Tibial nerve (tissue), 4 donors: ENCODE data around the gene KCNG3.

Experiments used
- CTCF ChIP-seq, 5 experiments: fragments of 200-600 bp in 3 of 5; fragments of 450-650 bp in 2 of 5; sonication (generic) in 3 of 5; IDR thresholded peaks; one replicate each; pipeline ENCODE4 v1.5.1; 2016 to 2019; ENCODE audit warnings: antibody characterized with exemption in 5 of 5, mild to moderate bottlenecking in 3 of 5, moderate library complexity in 2 of 5
- EP300 ChIP-seq, 2 donors: sonication (generic); formaldehyde crosslinking; IDR thresholded peaks; one replicate each; pipeline ENCODE4 v1.6.1; 2017; ENCODE audit warnings: antibody characterized with exemption in 2 of 2, mild to moderate bottlenecking in 1 of 2
- POLR2A ChIP-seq, 2 donors: fragments of 450-650 bp; IDR thresholded peaks; one replicate each; pipeline ENCODE4 v1.6.1; 2017; ENCODE audit warnings: antibody characterized with exemption in 2 of 2, mild to moderate bottlenecking in 2 of 2, moderate library complexity in 2 of 2

GRCh38 chr2:42458396-42458795, 35.4 kb downstream of the KCNG3 start:
- TF ChIP-seq CTCF (IDR thresholded peaks at IDR 0.05), result no peak
- TF ChIP-seq POLR2A (IDR thresholded peaks at IDR 0.05), result no peak
- no peak for TF ChIP-seq EP300 (IDR thresholded peaks at IDR 0.05)
